ENCODE results near the gene CRB2. TPM values are rescaled to one million over a fixed set of nuclear protein-coding genes. Genes with fewer than 3 reads are reported as not detected.

The CRB2 gene
- total RNA-seq, 1 donor from 2014 or later, result 1.2 TPM

DNA sequence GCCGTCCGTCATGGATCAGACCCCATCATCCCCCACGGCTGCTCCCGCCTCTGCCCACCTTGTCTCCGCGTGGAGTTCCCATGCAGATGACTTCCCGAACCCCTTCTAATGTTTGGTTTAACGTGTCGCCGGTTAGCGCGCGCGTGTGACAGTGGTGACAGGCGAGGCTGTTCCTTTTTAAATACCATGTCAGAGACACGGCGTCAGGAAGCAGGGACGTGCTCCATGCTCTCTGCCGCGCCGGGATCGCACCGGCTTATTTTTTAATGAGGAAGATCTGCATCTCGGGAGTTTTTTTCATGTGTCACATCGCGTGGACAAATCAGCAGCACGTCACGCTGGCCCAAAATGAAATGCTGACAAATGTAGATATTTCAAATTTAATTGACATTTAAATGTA lies 35.9 kb downstream of the CRB2 start:
- no peaks in the 10 kb centered on the region for H3K4me1 Mint-ChIP-seq
- TF ChIP-seq, protein P1, sequence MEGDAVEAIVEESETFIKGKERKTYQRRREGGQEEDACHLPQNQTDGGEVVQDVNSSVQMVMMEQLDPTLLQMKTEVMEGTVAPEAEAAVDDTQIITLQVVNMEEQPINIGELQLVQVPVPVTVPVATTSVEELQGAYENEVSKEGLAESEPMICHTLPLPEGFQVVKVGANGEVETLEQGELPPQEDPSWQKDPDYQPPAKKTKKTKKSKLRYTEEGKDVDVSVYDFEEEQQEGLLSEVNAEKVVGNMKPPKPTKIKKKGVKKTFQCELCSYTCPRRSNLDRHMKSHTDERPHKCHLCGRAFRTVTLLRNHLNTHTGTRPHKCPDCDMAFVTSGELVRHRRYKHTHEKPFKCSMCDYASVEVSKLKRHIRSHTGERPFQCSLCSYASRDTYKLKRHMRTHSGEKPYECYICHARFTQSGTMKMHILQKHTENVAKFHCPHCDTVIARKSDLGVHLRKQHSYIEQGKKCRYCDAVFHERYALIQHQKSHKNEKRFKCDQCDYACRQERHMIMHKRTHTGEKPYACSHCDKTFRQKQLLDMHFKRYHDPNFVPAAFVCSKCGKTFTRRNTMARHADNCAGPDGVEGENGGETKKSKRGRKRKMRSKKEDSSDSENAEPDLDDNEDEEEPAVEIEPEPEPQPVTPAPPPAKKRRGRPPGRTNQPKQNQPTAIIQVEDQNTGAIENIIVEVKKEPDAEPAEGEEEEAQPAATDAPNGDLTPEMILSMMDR (IDR thresholded peaks at IDR 0.05), result no peak
- no peak overlapping the region for H3K4me3 Mint-ChIP-seq
- ATAC-seq (ENCODE audit: low read depth) (no peak), DNase-seq (no peak)
- H3K27me3 Mint-ChIP-seq, result no peaks in the 10 kb centered on the region
- CTCF ChIA-PET, result interaction anchor here (0.7 kb wide), 1 partner anchor 877 kb away, joined by 4 read pairs; no protein-coding TSS in a partner anchor
- H3K27ac Mint-ChIP-seq, result no peak overlapping the region
- intact Hi-C loops (cut with micrococcal nuclease), result no loop called here
- peaks cover 2% of the 10 kb centered on the region for H3K9me3 Mint-ChIP-seq
- POLR2A ChIA-PET, result no interaction called here
- no peaks in the 10 kb centered on the region for H3K36me3 Mint-ChIP-seq (ENCODE audit: low read depth)

DNA sequence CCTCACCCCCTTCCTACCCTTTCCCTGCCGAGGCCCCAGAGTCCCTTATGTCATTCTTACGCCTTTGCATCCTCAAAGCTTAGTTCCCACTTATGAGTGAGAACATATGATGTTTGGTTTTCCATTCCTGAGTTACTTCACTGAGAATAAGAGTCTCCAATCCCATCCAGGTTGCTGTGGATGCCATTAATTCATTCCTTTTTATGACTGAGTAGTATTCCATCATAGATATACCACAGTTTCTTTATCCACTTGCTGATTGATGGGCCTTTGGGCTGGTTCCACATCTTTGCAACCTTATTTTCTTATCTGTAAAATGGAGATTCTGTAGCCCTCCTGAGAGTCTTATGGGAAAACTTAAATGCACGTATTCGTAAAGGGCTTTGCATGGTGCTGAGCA lies 36.8 kb downstream of the CRB2 start:
- intact Hi-C loops (cut with micrococcal nuclease), result no loop called here

DNA sequence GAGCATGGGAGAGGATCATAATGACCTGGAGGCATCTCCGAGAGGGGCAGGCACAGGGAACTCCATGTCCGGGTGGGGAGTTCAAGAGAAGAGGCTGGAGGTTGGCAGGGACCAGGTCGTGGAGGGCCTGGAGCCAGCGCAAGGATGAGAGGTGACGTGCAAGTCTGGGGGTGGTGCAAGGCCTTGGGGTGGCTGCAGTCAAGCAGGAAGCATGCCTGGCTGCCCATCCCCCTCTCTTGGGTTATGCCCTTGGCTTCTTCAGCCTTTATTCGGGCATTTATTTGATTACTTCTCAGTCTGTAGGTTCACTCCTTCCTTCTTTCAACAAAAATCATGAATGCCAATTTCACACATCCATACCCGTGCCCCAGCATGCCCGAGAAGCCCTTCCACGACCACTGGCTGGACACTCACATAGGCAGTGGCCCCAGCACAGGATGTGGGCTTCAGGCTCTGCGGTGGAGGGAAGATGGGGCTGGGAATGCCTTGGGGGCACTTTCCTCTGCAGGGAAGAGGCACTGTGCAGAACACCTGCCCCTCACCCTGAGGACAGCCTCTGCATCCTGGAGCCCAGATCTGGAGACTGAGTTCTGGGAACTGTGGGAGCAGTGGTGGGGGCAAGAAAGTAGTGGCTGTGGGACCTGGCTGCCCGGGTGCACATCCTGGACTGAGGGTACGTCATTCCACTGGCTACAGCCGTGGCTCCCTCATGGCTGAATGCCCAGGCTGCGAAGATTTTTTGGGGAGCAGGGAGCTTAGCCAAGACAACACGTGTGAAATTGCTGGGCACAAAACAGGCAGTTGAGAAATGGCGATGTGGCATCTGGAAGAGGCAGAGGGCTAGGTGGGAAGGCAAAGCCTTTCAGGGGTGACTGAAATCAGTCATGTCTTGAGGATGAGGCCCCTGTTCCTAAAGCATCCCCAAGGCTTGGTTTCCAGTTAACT lies 38.6 kb downstream of the CRB2 start:
- Mint-ChIP-seq H3K27ac (no peak overlapping the region), H3K27me3 (no peaks in the 10 kb centered on the region), H3K9me3 (peaks cover 2% of the 10 kb centered on the region), H3K4me3 (no peak overlapping the region), H3K36me3 (ENCODE audit: low read depth) (no peaks in the 10 kb centered on the region), H3K4me1 (no peaks in the 10 kb centered on the region)
- DNase-seq, result no peak
- no peak for ATAC-seq (ENCODE audit: low read depth)
- intact Hi-C loops (cut with micrococcal nuclease), result no loop called here
- TF ChIP-seq, protein P1 (IDR thresholded peaks at IDR 0.05), result no peak
- ChIA-PET POLR2A (no interaction called here), CTCF (no interaction called here)

More for the DNA sequence above, 36.8 kb downstream of the CRB2 start:
- TF ChIP-seq, protein P1 (IDR thresholded peaks at IDR 0.05), result no peak
- no peaks in the 10 kb centered on the region for H3K36me3 Mint-ChIP-seq (ENCODE audit: low read depth)
- CTCF ChIA-PET, result no interaction called here
- no peak overlapping the region for H3K4me3 Mint-ChIP-seq
- H3K27ac Mint-ChIP-seq, result no peak overlapping the region
- POLR2A ChIA-PET, result interaction anchor here (0.6 kb wide), 1 partner anchor 85 kb away, joined by 7 read pairs; no protein-coding TSS in a partner anchor
- ATAC-seq (ENCODE audit: low read depth), result no peak
- H3K27me3 Mint-ChIP-seq, result no peaks in the 10 kb centered on the region
- no peak for DNase-seq
- no peaks in the 10 kb centered on the region for H3K4me1 Mint-ChIP-seq
- peaks cover 2% of the 10 kb centered on the region for H3K9me3 Mint-ChIP-seq

DNA sequence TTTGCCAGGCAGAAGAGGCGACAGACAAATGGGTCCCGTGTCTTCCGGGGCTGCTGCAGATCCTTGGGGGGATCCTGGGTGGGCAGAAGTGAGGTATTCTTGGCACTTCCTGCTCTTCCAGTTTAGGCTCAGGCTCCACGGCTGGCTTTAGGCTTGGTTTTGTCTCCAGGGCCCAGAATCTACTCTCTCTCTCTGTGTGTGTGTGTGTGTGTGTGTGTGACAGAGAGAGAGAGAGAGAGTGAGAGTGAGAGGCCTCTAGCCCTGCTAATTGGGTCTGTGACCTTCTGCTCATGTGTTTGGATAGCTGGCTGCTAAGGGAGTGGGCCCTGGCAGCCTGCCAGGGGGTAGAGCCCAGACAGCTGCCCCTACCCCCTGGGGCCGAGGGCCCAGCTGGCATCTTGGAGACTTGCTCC lies 39.3 kb downstream of the CRB2 start:
- intact Hi-C loops (cut with micrococcal nuclease), result no loop called here
- Mint-ChIP-seq H3K27me3 (no peaks in the 10 kb centered on the region), H3K4me3 (no peak overlapping the region), H3K9me3 (peaks cover 2% of the 10 kb centered on the region), H3K27ac (no peak overlapping the region), H3K36me3 (ENCODE audit: low read depth) (no peaks in the 10 kb centered on the region), H3K4me1 (no peaks in the 10 kb centered on the region)
- ATAC-seq (ENCODE audit: low read depth) (no peak), DNase-seq (no peak)
- TF ChIP-seq, protein P1 (IDR thresholded peaks at IDR 0.05), result no peak
- CTCF ChIA-PET, result no interaction called here
- POLR2A ChIA-PET, result no interaction called here

DNA sequence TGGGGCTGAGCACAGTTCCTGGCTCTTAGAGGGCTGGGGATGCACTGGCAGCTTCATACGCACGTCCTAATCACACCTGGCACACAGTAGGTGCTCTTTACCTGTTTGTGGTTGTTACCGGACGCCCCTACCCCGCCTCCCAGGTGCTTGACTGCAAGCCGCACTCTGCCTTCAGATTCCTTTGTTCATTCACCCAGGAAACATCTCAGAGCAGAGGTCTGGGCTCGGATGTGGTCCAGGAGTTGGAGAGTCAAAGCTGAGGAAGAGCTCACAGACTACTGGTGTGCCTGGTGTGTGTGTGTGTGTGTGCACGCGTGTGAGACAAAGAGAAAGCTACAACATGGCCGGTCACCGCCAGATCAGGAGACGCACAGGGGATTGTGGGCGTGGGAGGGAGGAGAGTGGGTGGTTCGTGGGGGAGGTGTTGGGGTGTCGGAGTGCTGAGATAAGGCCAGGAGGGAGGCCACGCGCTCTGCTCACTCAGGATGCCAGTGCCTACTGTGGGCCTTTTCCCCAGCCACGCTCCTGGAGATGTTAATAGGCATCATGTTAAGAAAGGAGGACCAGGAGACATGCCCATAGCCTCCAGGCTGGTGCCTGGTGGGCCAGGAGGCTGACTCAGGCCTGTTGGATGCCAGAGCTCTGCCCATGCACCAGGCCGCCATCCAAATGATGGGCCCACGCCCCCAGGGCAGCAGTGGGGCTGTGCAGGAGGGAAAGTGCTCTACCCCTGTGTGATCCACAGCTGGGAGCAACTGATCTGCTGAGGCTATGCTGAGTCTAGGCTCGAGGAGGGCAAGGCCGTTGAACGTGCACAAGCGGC lies 39.9 kb downstream of the CRB2 start:
- no peak for DNase-seq
- no peak for ATAC-seq (ENCODE audit: low read depth)
- CTCF ChIA-PET, result no interaction called here

More for the DNA sequence above, 39.9 kb downstream of the CRB2 start:
- TF ChIP-seq, protein P1 (IDR thresholded peaks at IDR 0.05), result no peak
- Mint-ChIP-seq H3K36me3 (ENCODE audit: low read depth) (peaks cover 4% of the 10 kb centered on the region), H3K9me3 (peaks cover 2% of the 10 kb centered on the region), H3K27me3 (no peaks in the 10 kb centered on the region), H3K4me3 (no peak overlapping the region), H3K4me1 (no peaks in the 10 kb centered on the region), H3K27ac (no peak overlapping the region)
- POLR2A ChIA-PET, result no interaction called here
- intact Hi-C loops (cut with micrococcal nuclease), result no loop called here

Measured in activated B cell treated with CpG ODN at 0.5 μM for 24 hours (primary cell).